ENCODE data around the gene HIPK2.

GRCh38 chr7:139716156-139716942, 61.4 kb downstream of the HIPK2 start:
- TF ChIP-seq CTCF (IDR thresholded peaks at IDR 0.05) (no peak), POLR2AphosphoS5 (IDR thresholded peaks at IDR 0.05) (no peak), POLR2A (IDR thresholded peaks at IDR 0.05) (no peak), EP300 (IDR thresholded peaks at IDR 0.05) (no peak)

Measured in stomach (tissue), 4 donors.